Astrocyte of the cerebellum (primary cell): ENCODE results near the gene DMAC1.

ENCODE experiments used
- DNase-seq: peaks from one replicate; pipeline ENCODE4 v3.0.0-alpha.2; 2011; ENCODE audit warnings: low read depth
- H3K4me3 ChIP-seq: 2 replicates; pipeline ENCODE4 v1.5.1; 2011; ENCODE audit warnings: mild to moderate bottlenecking, low read depth, low read length, moderate library complexity
- in situ Hi-C: cut with HindIII; loops from 2 replicates; pipeline ENCODE4 v1.10.0; 2017; ENCODE audit warnings: low sequenced_read_pairs
- TF ChIP-seq, protein P1 (sequence below): IDR thresholded peaks from 2 replicates; pipeline ENCODE4 v1.5.1; 2012; ENCODE audit warnings: low read length, low read depth, moderate library complexity, mild to moderate bottlenecking; ENCODE audit errors: missing control alignments

Gene DMAC1

DNA sequence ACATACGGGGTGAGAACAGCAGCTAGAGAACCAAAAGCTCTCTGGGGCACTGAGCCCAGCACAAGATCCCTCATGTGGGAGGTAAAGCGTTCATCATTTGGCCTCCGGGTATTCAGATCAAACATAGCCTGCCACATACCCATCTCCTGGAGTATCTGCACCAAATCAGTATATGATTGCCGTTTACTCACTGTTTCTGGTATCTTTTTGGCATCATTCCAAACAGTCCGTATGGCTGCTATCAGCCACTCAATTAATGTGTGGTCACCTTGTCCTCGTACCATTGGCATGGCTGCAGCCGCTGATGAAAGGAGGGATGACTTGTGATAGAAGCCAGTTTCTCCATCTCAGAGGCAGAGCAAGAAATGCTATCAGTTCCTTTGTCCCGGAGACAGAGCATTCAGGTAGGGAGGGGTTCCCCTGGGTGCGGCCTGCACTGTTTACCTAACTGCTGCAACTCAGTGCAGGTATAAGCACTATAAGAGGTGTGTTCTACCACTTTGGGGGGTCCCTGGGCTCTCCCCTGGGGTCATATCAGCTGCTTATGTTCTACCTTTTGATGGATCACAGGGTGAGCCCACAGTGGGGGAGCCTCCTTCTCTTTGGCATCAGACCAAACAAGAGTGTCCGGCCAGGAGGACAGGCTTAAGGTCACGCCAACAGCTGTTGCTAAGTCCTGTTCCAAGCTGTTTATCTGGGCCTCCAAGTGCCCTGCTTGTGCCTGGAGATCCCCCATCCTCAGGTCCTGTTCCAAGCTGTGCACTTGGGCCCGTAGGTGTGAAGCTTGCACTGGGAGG is 9.4 kb downstream of the DMAC1 start:
- TF ChIP-seq, protein P1, sequence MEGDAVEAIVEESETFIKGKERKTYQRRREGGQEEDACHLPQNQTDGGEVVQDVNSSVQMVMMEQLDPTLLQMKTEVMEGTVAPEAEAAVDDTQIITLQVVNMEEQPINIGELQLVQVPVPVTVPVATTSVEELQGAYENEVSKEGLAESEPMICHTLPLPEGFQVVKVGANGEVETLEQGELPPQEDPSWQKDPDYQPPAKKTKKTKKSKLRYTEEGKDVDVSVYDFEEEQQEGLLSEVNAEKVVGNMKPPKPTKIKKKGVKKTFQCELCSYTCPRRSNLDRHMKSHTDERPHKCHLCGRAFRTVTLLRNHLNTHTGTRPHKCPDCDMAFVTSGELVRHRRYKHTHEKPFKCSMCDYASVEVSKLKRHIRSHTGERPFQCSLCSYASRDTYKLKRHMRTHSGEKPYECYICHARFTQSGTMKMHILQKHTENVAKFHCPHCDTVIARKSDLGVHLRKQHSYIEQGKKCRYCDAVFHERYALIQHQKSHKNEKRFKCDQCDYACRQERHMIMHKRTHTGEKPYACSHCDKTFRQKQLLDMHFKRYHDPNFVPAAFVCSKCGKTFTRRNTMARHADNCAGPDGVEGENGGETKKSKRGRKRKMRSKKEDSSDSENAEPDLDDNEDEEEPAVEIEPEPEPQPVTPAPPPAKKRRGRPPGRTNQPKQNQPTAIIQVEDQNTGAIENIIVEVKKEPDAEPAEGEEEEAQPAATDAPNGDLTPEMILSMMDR: no peak
- H3K4me3 ChIP-seq: no peak overlapping the region
- no peak for DNase-seq
- in situ Hi-C loops: no loop called here

DNA sequence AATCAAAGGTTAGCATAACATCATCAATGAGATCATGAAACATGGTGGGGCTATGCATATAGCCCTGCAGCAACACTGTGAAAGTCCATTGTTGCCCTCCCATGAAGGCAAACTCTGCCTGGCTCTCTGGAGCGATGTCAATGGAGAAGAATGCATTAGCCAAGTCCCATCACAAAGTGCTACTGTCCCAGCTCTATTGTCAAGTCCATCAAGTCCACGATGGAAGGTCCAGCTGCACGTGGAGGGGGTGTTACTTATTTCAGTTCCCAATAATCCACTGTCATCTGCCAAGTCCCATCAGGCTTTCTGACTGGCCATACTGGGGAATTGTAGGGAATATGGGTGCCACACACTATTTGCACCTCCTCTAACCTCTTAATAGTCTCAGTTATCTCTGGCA is 10.8 kb downstream of the DMAC1 start:
- in situ Hi-C loops: no loop called here
- no peak overlapping the region for H3K4me3 ChIP-seq
- no peak for DNase-seq
- TF ChIP-seq, protein P1: no peak

DNA sequence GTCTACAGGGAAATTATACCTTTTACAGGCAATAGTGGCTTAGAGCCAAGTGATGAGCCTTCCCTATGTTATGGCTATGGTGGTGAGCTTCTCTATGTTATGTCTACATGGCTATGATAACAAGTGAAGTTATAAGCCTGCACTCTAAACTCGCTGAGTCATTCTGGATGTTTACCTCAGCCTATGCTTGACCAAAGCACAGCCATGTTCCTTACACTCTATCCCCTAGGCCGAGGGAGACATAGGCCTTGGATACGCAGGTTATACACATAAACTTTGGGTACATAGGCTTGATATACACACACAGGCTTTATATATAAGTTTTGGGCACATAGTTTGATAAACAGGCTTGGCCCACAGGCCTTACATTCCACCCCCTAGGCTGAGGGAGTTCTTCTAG is 13.8 kb downstream of the DMAC1 start:
- TF ChIP-seq, protein P1: no peak
- no peak overlapping the region for H3K4me3 ChIP-seq
- in situ Hi-C loops: no loop called here
- no peak for DNase-seq

DNA sequence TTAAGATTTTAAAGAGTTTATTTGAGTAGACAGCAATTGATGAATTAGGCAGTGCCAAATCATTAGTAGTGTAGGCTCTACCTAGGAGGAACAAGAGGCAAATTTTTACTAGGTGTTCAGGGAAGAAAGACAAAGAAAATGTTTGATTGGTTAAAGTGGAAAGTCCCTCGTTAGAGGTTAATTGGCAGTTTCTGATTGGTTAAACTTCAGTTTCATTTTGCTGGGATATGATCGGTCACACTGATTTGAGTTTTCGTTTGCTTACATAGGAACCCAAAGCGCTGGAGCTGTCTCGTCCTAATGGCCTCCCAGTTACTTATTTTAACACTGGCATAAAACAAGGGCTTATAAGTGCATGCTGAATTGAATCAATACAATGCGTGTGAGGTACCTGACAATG is 15.1 kb downstream of the DMAC1 start:
- in situ Hi-C loops: no loop called here
- TF ChIP-seq, protein P1: no peak
- no peak overlapping the region for H3K4me3 ChIP-seq

DNA sequence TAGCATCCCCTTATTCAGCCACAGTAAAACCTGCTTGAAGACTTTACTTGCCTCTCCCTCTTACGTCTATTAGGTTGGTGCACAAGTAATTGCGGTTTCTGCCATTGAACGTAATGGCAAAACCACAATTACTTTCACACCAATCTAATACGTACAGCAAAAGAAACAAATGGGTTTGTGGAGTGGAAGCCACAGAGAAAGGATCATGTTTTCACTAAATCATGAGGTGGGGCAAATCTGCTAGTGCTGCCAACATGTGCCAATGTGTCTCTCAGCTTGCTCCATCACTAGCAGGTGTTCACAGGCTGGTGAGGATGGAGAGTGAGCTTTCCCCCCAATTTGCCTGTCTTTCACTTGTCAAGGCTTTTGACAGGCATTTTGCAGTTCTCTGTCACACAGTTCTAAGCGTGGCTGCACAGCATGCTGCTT is 15.9 kb downstream of the DMAC1 start:
- TF ChIP-seq, protein P1: no peak
- in situ Hi-C loops: no loop called here
- no peak for DNase-seq
- no peak overlapping the region for H3K4me3 ChIP-seq

More for the DNA sequence above, 15.1 kb downstream of the DMAC1 start:
- no peak for DNase-seq

DNA sequence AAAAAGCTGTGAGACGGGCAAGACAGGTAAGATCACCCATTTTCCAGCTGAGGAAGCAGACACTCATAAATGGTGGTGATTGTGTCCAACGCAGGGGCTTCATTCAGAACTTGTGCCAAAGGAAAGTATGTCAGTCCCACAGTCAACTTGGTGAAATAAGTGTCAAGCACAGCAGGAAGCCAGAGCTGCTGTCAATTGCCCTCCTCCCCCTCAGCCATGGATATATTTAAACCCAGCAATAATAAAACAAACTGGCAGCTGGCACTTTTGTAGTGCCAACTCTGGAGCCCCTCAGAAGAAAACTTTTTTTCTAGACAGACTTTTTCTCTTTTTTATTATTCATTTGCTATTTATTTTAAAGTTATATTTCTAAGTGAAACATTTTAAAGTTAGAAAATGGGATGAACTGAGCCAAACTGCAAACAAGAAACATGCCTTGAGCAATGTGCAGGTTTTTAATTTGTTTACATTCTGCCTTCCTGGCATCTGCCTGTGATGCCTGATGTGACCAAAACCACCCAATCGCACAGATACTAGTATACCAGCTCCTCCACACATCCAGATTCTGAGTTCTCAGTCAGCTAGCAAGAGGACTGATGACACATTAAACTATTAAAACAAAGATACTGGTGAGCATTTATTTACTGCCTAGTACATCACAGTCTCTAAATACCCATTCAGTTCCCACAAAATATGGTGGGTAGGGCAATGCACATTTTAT is 17.0 kb downstream of the DMAC1 start:
- TF ChIP-seq, protein P1: no peak
- DNase-seq: no peak
- H3K4me3 ChIP-seq: no peak overlapping the region
- in situ Hi-C loops: no loop called here
